GM18499 (cell line): ENCODE measurements around the gene TMEM169.
"Not testable (repeated sequence)": the region's sequence is repeated elsewhere in the genome, so short reads cannot be mapped to it uniquely, and the experiment has no call there.

Experiments
- ATAC-seq: cut with Tn5 transposase; IDR thresholded peaks from one replicate; pipeline ENCODE4 v1.9.1; 2021; ENCODE audit warnings: moderate number of reproducible peaks; ENCODE audit not compliant: insufficient read depth, unreplicated experiment

Gene TMEM169

GRCh38 chr2:216126943-216127342, 45.2 kb downstream of the TMEM169 start:
- ATAC-seq, result no peak

- no peak for ATAC-seq
Measured at GRCh38 chr2:216130346-216130971, 48.7 kb downstream of the TMEM169 start.

- no peak for ATAC-seq
Measured at GRCh38 chr2:216131175-216131926, 49.6 kb downstream of the TMEM169 start.

- ATAC-seq, result no peak
Measured at GRCh38 chr2:216132585-216132984, 50.9 kb downstream of the TMEM169 start.

- ATAC-seq, result no peak
Measured at GRCh38 chr2:216133397-216133796, 51.7 kb downstream of the TMEM169 start.

GRCh38 chr2:216134958-216135541, 53.3 kb downstream of the TMEM169 start:
- no peak for ATAC-seq

GRCh38 chr2:216139884-216140283, 58.2 kb downstream of the TMEM169 start:
- no peak for ATAC-seq

GRCh38 chr2:216141516-216141915, 59.8 kb downstream of the TMEM169 start:
- not testable (repeated sequence) for ATAC-seq

GRCh38 chr2:216142540-216142939, 60.8 kb downstream of the TMEM169 start:
- ATAC-seq, result peak; percentile 96

- ATAC-seq, result no peak
Measured at GRCh38 chr2:216144372-216144771, 62.7 kb downstream of the TMEM169 start.

- ATAC-seq, result no peak
Measured at GRCh38 chr2:216144857-216145256, 63.1 kb downstream of the TMEM169 start.

- no peak for ATAC-seq
Measured at GRCh38 chr2:216146573-216146972, 64.9 kb downstream of the TMEM169 start.

GRCh38 chr2:216147172-216148131, 65.7 kb downstream of the TMEM169 start:
- ATAC-seq, result no peak

- no peak for ATAC-seq
Measured at GRCh38 chr2:216148983-216149382, 67.3 kb downstream of the TMEM169 start.

GRCh38 chr2:216149741-216150140, 68.0 kb downstream of the TMEM169 start:
- no peak for ATAC-seq

GRCh38 chr2:216151313-216152025, 69.8 kb downstream of the TMEM169 start:
- ATAC-seq, result no peak
